ENCODE measurements around the gene USP40.

Gene USP40

DNA sequence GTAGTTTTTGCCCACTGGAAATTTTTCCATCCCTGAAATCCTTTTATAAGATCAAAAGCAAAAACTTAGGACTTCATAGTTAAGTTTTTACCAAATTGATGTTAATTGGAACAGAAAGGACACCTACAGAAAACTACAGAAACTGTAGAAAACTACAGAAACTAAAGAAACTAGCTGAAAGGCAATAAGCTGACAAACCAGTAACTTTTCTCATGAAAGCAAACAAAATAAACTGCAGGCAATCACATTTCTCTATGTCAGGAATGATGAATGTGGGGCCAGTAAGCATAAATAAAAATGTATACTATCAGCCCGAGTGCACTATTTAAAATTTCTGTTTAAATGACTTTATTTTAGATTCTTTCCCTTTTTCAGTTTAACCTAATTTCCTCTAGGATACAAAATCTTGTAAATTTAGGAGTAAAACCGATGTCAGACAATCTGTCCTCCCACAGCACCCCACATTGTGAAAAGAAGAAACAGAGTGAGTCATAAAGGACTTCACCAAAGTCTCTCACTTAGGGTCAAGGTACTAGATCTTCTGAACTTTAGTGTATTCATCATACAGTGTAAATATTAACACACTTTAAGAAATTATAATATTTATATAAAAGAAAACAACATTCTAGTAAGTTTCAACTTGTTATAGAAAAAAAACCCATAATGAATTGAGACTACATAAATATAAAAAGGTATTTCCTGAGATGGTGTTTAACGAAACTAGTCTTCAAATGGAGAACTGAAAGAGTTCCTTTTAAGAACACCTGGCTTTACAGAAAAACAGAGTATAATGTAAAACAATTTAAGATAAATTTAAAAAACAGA lies 46.6 kb downstream of the USP40 start:
- in situ Hi-C loops (cut with MboI; ENCODE audit: low sequenced_read_pairs, unreplicated experiment) = no loop called here
- TF ChIP-seq, protein P1, sequence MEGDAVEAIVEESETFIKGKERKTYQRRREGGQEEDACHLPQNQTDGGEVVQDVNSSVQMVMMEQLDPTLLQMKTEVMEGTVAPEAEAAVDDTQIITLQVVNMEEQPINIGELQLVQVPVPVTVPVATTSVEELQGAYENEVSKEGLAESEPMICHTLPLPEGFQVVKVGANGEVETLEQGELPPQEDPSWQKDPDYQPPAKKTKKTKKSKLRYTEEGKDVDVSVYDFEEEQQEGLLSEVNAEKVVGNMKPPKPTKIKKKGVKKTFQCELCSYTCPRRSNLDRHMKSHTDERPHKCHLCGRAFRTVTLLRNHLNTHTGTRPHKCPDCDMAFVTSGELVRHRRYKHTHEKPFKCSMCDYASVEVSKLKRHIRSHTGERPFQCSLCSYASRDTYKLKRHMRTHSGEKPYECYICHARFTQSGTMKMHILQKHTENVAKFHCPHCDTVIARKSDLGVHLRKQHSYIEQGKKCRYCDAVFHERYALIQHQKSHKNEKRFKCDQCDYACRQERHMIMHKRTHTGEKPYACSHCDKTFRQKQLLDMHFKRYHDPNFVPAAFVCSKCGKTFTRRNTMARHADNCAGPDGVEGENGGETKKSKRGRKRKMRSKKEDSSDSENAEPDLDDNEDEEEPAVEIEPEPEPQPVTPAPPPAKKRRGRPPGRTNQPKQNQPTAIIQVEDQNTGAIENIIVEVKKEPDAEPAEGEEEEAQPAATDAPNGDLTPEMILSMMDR (IDR thresholded peaks at IDR 0.05; ENCODE audit: borderline replicate concordance, control extremely low read depth, extremely low read depth, insufficient read depth, missing control alignments) = no peak
- peak; percentile 44 for DNase-seq (ENCODE audit: low spot score)

DNA sequence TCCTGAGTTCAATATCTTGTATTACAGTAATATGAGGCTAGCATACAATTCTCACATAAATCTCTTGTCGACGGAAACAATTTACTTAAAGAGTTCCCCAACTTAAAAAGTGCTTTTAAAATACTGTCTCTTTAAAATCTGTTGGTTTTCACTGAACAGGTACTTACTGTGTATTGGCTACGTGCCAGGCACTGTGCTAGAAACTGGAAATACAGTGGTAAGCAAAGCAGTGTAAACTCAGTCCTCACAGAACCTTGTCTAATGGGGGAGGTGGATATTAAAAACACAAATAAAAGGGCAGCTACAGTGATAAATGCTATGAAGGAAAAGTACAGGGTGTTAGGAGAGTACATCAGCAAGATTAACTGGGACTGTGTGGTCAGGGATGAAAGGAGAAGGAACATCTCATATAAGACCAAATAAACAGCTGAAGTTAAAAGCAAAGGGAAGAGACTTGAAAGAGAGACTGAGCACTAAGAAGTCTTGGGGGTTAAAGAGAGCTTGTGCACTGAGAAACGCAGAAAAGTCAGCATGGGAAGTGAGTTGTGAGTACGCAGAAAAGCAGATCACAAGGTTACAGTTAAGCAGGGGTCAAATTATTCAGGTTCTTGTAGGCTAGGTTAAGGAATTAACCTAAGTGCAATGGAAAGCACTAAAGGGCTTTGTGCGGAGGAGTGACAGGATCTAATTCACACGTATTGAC lies 52.5 kb downstream of the USP40 start:
- in situ Hi-C loops (cut with MboI; ENCODE audit: low sequenced_read_pairs, unreplicated experiment) = no loop called here
- TF ChIP-seq, protein P1 (IDR thresholded peaks at IDR 0.05; ENCODE audit: borderline replicate concordance, control extremely low read depth, extremely low read depth, insufficient read depth, missing control alignments) = no peak
- no peak for DNase-seq (ENCODE audit: low spot score)

DNA sequence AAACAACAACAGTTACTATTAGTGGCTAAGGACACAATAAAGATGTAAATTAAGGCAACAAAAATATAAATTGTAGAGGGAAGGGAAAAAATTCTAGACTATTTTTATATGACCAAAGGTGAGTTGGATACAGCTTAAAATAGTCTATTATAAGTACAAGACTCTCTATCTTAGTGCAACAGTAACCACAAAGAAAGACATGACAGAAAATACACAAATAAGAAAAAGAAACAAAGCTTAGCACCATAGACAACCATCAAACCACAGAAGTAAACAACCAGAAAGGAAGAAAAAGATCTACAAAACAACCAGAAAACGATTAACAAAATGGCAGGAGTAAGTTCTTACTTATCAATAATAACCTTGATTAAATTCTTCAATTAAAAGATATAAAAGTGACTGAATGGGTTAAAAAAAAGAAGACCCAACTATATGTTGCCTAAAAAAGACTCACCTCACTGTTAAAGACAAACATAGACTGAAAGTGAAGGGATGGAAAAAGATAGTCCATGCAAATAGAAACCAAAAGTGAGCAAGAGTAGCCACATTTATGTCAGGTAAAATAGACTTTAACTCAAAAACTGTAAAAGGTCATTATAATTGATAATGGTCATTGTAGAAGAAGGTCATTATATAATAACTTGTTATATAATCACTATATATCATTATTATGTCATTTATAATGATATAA lies 62.5 kb downstream of the USP40 start:
- in situ Hi-C loops (cut with MboI; ENCODE audit: low sequenced_read_pairs, unreplicated experiment) = no loop called here
- no peak for DNase-seq (ENCODE audit: low spot score)
- TF ChIP-seq, protein P1 (IDR thresholded peaks at IDR 0.05; ENCODE audit: borderline replicate concordance, control extremely low read depth, extremely low read depth, insufficient read depth, missing control alignments) = no peak

DNA sequence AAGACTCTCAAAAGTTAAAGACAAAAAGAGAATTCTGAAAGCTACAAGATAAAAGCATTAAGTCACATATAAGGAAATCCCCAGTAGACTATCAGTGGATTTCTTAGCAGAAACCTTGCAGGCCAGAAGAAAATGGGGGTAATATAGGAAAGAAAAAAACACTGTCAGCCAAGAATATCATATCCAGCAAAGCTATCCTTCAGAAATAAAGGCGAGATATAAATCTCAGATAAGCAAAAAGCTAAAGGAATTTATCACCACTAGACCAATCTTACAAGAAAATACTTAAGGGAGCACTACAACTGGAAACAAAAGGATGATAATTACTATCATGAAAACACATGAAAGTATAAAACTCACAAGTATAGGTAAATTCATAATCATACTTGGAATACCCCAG lies 63.1 kb downstream of the USP40 start:
- no peak for DNase-seq (ENCODE audit: low spot score)
- TF ChIP-seq, protein P1 (IDR thresholded peaks at IDR 0.05; ENCODE audit: borderline replicate concordance, control extremely low read depth, extremely low read depth, insufficient read depth, missing control alignments) = no peak
- in situ Hi-C loops (cut with MboI; ENCODE audit: low sequenced_read_pairs, unreplicated experiment) = no loop called here

DNA sequence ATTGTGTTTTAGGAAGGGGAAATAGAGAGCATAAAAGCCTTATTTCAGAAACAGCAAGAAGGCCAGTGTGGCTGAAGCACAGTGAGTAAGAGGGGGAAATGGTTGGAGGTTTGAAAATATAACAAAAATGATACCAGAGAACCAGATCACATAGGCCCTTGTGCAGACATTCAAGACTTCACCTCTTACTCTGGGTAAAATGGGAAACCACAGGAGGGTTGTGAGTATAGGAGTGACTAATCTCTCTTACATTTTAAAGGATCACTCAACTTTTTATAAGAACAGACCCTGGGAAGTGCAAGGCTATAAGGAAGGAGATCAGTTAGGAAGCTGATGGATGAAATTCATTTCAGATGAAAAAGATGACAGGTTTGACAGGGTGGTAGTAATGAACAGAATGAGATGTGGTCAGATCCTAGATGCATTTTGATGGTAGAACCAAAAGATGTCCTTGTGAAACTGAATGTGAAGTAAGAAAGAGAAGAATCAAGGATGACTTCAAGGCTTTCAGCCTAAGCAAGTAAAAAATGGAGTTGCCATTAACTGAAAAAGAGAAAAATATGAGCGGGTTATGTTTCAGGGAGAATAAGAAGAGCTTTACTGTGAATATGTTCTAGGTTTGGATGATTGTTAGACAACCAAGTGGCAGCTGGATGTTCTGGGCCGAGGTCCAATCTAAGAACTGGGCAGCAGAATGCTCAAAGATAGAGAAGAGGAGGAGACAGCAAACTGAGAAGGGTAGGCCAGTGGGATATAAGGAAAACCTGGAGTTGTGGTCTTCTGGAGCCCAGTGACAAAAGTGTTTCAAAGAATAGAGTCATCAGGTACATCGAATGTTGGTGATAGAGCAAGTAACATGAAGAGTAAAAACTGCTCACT lies 65.1 kb downstream of the USP40 start:
- no peak for DNase-seq (ENCODE audit: low spot score)
- TF ChIP-seq, protein P1 (IDR thresholded peaks at IDR 0.05; ENCODE audit: borderline replicate concordance, control extremely low read depth, extremely low read depth, insufficient read depth, missing control alignments) = no peak
- in situ Hi-C loops (cut with MboI; ENCODE audit: low sequenced_read_pairs, unreplicated experiment) = no loop called here

DNA sequence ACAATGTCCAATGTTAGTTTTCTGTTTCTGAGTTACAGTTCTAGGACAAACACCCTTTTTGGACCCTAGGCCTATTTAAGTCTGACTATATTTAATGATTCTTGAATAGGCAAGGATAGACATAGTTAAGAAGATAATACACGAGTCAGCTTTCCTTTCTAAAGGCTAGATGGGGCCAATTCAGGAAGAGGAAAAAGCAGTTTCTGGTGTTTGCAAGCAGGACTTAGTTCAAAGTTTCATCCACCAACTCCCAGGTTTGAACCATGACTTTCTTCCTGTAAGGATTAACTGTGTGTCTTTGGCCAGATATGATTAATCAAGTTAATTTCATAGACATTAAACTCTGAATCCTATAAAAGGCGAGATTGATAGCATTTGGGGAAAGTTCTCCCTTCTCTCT lies 66.7 kb downstream of the USP40 start:
- no peak for DNase-seq (ENCODE audit: low spot score)
- in situ Hi-C loops (cut with MboI; ENCODE audit: low sequenced_read_pairs, unreplicated experiment) = no loop called here
- TF ChIP-seq, protein P1 (IDR thresholded peaks at IDR 0.05; ENCODE audit: borderline replicate concordance, control extremely low read depth, extremely low read depth, insufficient read depth, missing control alignments) = no peak
